HEK293 (cell line): Measurements from ENCODE around the gene HEXIM1.

Experiments used
- CTCF ChIA-PET: fragments of 350-600 bp; formaldehyde crosslinking; extraction: SDS; loops from one replicate; lab custom pipeline; 2021; ENCODE audit warnings: antibody characterized with exemption; lab: Yijun Ruan, JAX
- POLR2A ChIA-PET: fragments of 300-600 bp; formaldehyde crosslinking; extraction: SDS; loops from one replicate; lab custom pipeline; 2020; ENCODE audit warnings: antibody characterized with exemption, inconsistent platforms; lab: Yijun Ruan, JAX
- H3K27ac ChIP-seq: fragments of 200-500 bp; sonication (Bioruptor generic); 2 replicates; pipeline ENCODE4 v1.5.1; 2014; ENCODE audit warnings: low read depth, low read length, control low read depth, inconsistent platforms; ENCODE audit errors: extremely low read depth
- H3K36me3 ChIP-seq, 2 experiments: fragments of 200-500 bp in 1 of 2; sonication (Bioruptor generic) in 1 of 2; 1 replicate in 1 of 2; 2 replicates in 1 of 2; pipeline ENCODE4 v1.5.1; 2014 to 2017; ENCODE audit warnings: inconsistent platforms in 2 of 2, low read length in 2 of 2; ENCODE audit not compliant: control insufficient read depth in 2 of 2, insufficient read depth in 1 of 2
- H3K4me1 ChIP-seq: fragments of 200-500 bp; sonication (Bioruptor generic); 2 replicates; pipeline ENCODE4 v1.5.1; 2014; ENCODE audit warnings: mild to moderate bottlenecking, low read length, inconsistent platforms; ENCODE audit not compliant: control insufficient read depth, insufficient read depth
- H3K4me3 ChIP-seq: 2 replicates; pipeline ENCODE4 v1.5.1; 2011; ENCODE audit warnings: low read depth, mild to moderate bottlenecking, control low read depth, low read length, moderate library complexity
- H3K9me3 ChIP-seq: fragments of 200-500 bp; sonication (Bioruptor generic); 2 replicates; pipeline ENCODE4 v1.5.1; 2014; ENCODE audit warnings: low read depth, low read length, inconsistent platforms; ENCODE audit not compliant: control insufficient read depth, insufficient read depth
- GLI4 ChIP-seq: fragments of 450-650 bp; formaldehyde crosslinking; IDR thresholded peaks from 2 replicates; pipeline ENCODE4 v1.5.1; 2016; ENCODE audit warnings: missing biosample characterization, missing genetic modification characterization
- SP2 ChIP-seq: fragments of 450-650 bp; formaldehyde crosslinking; IDR thresholded peaks from 2 replicates; pipeline ENCODE4 v1.5.1; 2016; ENCODE audit warnings: missing biosample characterization, missing genetic modification characterization
- YY1 ChIP-seq: fragments of 450-650 bp; formaldehyde crosslinking; IDR thresholded peaks from 2 replicates; pipeline ENCODE4 v1.5.1; 2018; ENCODE audit warnings: missing biosample characterization, missing genetic modification characterization
- ZFP3 ChIP-seq: fragments of 450-650 bp; formaldehyde crosslinking; IDR thresholded peaks from 2 replicates; pipeline ENCODE4 v1.5.1; 2016; ENCODE audit warnings: low read depth, missing biosample characterization, missing genetic modification characterization
- ZNF311 ChIP-seq: fragments of 450-650 bp; formaldehyde crosslinking; IDR thresholded peaks from 2 replicates; pipeline ENCODE4 v1.5.1; 2017; ENCODE audit warnings: missing biosample characterization, missing genetic modification characterization, borderline replicate concordance
- ZNF324 ChIP-seq: fragments of 450-650 bp; formaldehyde crosslinking; IDR thresholded peaks from 2 replicates; pipeline ENCODE4 v1.5.1; 2016; ENCODE audit warnings: missing biosample characterization, missing genetic modification characterization
- ZNF394 ChIP-seq: fragments of 450-650 bp; formaldehyde crosslinking; IDR thresholded peaks from 2 replicates; pipeline ENCODE4 v1.5.1; 2016; ENCODE audit warnings: missing biosample characterization, missing genetic modification characterization, mild to moderate bottlenecking, moderate library complexity, borderline replicate concordance
- ZNF423 ChIP-seq: fragments of 450-650 bp; formaldehyde crosslinking; IDR thresholded peaks from 2 replicates; pipeline ENCODE4 v1.5.1; 2016; ENCODE audit warnings: missing biosample characterization, missing genetic modification characterization
- ZNF473 ChIP-seq: fragments of 450-650 bp; formaldehyde crosslinking; IDR thresholded peaks from 2 replicates; pipeline ENCODE4 v1.5.1; 2017; ENCODE audit warnings: missing biosample characterization, missing genetic modification characterization
- ZNF560 ChIP-seq: fragments of 450-650 bp; formaldehyde crosslinking; IDR thresholded peaks from 2 replicates; pipeline ENCODE4 v1.5.1; 2017; ENCODE audit warnings: missing biosample characterization, missing genetic modification characterization, borderline replicate concordance
- ZNF768 ChIP-seq: fragments of 450-650 bp; formaldehyde crosslinking; IDR thresholded peaks from 2 replicates; pipeline ENCODE4 v1.5.1; 2018; ENCODE audit warnings: missing biosample characterization, mild to moderate bottlenecking, missing genetic modification characterization
- ZNF830 ChIP-seq: fragments of 450-650 bp; IDR thresholded peaks from 2 replicates; pipeline ENCODE4 v1.5.0; 2018; ENCODE audit warnings: missing biosample characterization, missing genetic modification characterization, low read depth, mild to moderate bottlenecking, moderate library complexity
- ZSCAN30 ChIP-seq: fragments of 450-650 bp; IDR thresholded peaks from 2 replicates; pipeline ENCODE4 v1.5.1; 2018; ENCODE audit warnings: missing biosample characterization, mild to moderate bottlenecking, missing genetic modification characterization, moderate library complexity
- TF ChIP-seq, protein P1 (sequence below): fragments of 450-650 bp; formaldehyde crosslinking; IDR thresholded peaks from 2 replicates; pipeline ENCODE4 v1.5.0; 2017; ENCODE audit warnings: missing biosample characterization, missing genetic modification characterization, borderline replicate concordance
- TF ChIP-seq, protein P2 (sequence below): fragments of 450-650 bp; formaldehyde crosslinking; IDR thresholded peaks from 2 replicates; pipeline ENCODE4 v1.5.1; 2016; ENCODE audit warnings: missing biosample characterization, missing genetic modification characterization
- TF ChIP-seq, protein P3 (sequence below): fragments of 450-650 bp; formaldehyde crosslinking; IDR thresholded peaks from 2 replicates; pipeline ENCODE4 v1.5.1; 2016; ENCODE audit warnings: missing biosample characterization, missing genetic modification characterization
- TF ChIP-seq, protein P4 (sequence below): fragments of 450-650 bp; formaldehyde crosslinking; IDR thresholded peaks from 2 replicates; pipeline ENCODE4 v1.5.1; 2017; ENCODE audit warnings: missing biosample characterization, missing genetic modification characterization
- TF ChIP-seq, protein P5 (sequence below): fragments of 450-650 bp; formaldehyde crosslinking; IDR thresholded peaks from 2 replicates; pipeline ENCODE4 v1.5.1; 2016; ENCODE audit warnings: missing biosample characterization, missing genetic modification characterization, low read depth

HEXIM1 gene

DNA sequence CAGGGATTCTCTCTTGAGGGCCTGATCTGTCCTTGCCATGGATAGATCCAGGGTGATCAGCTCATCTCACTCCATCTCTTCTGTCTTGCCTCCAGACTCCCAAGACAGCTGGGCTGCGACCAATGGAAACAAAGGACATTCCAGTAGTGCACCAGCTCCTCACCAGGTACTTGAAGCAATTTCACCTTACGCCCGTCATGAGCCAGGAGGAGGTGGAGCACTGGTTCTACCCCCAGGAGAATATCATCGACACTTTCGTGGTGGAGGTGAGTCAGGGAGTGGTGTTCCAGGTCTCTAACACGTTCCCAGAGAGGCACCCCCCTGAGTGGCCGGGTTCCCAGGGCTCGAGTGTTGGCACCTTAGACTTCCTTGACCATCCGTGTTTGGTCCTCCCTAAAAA, 45.4 kb upstream of the HEXIM1 start (continued):
- TF ChIP-seq, protein P1, sequence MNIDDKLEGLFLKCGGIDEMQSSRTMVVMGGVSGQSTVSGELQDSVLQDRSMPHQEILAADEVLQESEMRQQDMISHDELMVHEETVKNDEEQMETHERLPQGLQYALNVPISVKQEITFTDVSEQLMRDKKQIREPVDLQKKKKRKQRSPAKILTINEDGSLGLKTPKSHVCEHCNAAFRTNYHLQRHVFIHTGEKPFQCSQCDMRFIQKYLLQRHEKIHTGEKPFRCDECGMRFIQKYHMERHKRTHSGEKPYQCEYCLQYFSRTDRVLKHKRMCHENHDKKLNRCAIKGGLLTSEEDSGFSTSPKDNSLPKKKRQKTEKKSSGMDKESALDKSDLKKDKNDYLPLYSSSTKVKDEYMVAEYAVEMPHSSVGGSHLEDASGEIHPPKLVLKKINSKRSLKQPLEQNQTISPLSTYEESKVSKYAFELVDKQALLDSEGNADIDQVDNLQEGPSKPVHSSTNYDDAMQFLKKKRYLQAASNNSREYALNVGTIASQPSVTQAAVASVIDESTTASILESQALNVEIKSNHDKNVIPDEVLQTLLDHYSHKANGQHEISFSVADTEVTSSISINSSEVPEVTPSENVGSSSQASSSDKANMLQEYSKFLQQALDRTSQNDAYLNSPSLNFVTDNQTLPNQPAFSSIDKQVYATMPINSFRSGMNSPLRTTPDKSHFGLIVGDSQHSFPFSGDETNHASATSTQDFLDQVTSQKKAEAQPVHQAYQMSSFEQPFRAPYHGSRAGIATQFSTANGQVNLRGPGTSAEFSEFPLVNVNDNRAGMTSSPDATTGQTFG (tag by site-specific recombination) = no peak
- TF ChIP-seq SP2 (tag by site-specific recombination) = no peak

DNA sequence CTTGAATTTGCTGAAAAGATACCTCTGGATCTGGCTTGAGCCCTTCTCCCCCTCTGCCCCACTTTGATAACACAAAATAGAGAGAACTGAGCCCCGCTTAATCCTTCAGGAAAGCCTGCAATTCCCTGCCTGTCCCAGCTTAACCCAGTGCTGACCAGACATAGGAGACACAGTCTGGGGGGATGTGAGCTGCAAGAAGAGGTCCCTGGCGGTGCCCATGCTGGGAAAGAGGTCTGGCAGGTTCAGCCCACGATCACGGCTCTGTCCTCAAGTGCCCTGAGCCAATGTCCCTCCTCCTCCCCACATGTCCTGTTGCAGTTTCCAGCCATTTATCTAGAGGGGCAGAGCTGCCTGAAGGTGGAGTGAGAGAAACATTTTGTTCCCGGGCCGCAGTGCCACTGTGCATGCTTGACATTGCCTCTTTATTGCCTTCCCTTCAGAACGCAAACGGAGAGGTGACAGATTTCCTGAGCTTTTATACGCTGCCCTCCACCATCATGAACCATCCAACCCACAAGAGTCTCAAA, 44.9 kb upstream of the HEXIM1 start:
- Histone ChIP-seq H3K36me3 (peaks cover 43 to 91% of the 10 kb centered on the region in 2 experiments), H3K4me1 (no peaks in the 10 kb centered on the region), H3K27ac (no peak overlapping the region), H3K4me3 (no peak overlapping the region), H3K9me3 (no peaks in the 10 kb centered on the region)
- CTCF ChIA-PET = interaction anchor here (0.5 to 1.5 kb wide), 3 partner anchors 36 to 183 kb away, joined by 3 to 4 read pairs (median 3); no protein-coding TSS in a partner anchor
- TF ChIP-seq ZNF830 (tag by site-specific recombination) (no peak), YY1 (tag by site-specific recombination) (no peak)
- POLR2A ChIA-PET = no interaction called here

DNA sequence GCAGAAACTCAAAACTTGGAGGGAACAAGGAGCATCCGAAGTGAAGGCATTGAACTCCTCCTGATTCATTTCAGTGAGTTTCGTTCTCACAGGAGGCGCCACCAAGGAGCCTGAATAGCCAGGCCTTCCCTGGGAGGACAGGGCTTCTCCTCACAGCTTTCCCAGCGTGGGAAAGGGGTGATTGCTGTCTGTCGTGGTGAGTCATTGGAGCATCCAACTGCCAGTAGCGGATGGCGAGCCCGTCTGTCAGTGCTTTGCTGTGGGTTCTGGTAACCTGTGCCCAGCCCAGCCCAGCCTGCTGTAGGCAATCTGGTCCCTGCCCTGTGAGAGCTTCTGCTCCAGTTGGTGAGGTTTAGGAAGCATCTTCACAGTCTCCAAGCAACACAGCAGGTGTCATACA, 44.2 kb upstream of the HEXIM1 start:
- POLR2A ChIA-PET = no interaction called here
- no peak for TF ChIP-seq ZNF324 (tag by site-specific recombination)
- TF ChIP-seq ZSCAN30 (tag by site-specific recombination) = no peak
- no peak for TF ChIP-seq ZNF423
- no peak for TF ChIP-seq ZNF473 (tag by site-specific recombination)
- TF ChIP-seq, protein P2, sequence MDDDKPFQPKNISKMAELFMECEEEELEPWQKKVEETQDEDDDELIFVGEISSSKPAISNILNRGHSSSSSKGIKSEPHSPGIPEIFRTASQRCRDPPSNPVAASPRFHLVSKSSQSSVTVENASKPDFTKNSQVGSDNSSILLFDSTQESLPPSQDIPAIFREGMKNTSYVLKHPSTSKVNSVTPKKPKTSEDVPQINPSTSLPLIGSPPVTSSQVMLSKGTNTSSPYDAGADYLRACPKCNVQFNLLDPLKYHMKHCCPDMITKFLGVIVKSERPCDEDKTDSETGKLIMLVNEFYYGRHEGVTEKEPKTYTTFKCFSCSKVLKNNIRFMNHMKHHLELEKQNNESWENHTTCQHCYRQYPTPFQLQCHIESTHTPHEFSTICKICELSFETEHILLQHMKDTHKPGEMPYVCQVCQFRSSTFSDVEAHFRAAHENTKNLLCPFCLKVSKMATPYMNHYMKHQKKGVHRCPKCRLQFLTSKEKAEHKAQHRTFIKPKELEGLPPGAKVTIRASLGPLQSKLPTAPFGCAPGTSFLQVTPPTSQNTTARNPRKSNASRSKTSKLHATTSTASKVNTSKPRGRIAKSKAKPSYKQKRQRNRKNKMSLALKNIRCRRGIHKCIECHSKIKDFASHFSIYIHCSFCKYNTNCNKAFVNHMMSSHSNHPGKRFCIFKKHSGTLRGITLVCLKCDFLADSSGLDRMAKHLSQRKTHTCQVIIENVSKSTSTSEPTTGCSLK = no peak
- TF ChIP-seq, protein P3, sequence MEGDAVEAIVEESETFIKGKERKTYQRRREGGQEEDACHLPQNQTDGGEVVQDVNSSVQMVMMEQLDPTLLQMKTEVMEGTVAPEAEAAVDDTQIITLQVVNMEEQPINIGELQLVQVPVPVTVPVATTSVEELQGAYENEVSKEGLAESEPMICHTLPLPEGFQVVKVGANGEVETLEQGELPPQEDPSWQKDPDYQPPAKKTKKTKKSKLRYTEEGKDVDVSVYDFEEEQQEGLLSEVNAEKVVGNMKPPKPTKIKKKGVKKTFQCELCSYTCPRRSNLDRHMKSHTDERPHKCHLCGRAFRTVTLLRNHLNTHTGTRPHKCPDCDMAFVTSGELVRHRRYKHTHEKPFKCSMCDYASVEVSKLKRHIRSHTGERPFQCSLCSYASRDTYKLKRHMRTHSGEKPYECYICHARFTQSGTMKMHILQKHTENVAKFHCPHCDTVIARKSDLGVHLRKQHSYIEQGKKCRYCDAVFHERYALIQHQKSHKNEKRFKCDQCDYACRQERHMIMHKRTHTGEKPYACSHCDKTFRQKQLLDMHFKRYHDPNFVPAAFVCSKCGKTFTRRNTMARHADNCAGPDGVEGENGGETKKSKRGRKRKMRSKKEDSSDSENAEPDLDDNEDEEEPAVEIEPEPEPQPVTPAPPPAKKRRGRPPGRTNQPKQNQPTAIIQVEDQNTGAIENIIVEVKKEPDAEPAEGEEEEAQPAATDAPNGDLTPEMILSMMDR (tag by site-specific recombination) = no peak
- no peak for TF ChIP-seq GLI4 (tag by site-specific recombination)
- TF ChIP-seq ZNF768 (tag by site-specific recombination) = no peak
- no peak for TF ChIP-seq ZNF311 (tag by site-specific recombination)
- TF ChIP-seq ZNF394 (tag by site-specific recombination) = no peak
- TF ChIP-seq ZNF560 (tag by site-specific recombination) = no peak
- TF ChIP-seq ZFP3 = no peak
- TF ChIP-seq, protein P4, sequence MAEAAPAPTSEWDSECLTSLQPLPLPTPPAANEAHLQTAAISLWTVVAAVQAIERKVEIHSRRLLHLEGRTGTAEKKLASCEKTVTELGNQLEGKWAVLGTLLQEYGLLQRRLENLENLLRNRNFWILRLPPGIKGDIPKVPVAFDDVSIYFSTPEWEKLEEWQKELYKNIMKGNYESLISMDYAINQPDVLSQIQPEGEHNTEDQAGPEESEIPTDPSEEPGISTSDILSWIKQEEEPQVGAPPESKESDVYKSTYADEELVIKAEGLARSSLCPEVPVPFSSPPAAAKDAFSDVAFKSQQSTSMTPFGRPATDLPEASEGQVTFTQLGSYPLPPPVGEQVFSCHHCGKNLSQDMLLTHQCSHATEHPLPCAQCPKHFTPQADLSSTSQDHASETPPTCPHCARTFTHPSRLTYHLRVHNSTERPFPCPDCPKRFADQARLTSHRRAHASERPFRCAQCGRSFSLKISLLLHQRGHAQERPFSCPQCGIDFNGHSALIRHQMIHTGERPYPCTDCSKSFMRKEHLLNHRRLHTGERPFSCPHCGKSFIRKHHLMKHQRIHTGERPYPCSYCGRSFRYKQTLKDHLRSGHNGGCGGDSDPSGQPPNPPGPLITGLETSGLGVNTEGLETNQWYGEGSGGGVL = no peak
- TF ChIP-seq, protein P5, sequence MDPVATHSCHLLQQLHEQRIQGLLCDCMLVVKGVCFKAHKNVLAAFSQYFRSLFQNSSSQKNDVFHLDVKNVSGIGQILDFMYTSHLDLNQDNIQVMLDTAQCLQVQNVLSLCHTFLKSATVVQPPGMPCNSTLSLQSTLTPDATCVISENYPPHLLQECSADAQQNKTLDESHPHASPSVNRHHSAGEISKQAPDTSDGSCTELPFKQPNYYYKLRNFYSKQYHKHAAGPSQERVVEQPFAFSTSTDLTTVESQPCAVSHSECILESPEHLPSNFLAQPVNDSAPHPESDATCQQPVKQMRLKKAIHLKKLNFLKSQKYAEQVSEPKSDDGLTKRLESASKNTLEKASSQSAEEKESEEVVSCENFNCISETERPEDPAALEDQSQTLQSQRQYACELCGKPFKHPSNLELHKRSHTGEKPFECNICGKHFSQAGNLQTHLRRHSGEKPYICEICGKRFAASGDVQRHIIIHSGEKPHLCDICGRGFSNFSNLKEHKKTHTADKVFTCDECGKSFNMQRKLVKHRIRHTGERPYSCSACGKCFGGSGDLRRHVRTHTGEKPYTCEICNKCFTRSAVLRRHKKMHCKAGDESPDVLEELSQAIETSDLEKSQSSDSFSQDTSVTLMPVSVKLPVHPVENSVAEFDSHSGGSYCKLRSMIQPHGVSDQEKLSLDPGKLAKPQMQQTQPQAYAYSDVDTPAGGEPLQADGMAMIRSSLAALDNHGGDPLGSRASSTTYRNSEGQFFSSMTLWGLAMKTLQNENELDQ (tag by site-specific recombination) = no peak
- Histone ChIP-seq H3K4me3 (no peak overlapping the region), H3K4me1 (no peaks in the 10 kb centered on the region), H3K9me3 (no peaks in the 10 kb centered on the region), H3K27ac (no peak overlapping the region), H3K36me3 (peaks cover 43 to 91% of the 10 kb centered on the region in 2 experiments)
- CTCF ChIA-PET = interaction anchor here (0.5 kb wide), 1 partner anchor 55 kb away, joined by 4 read pairs; no protein-coding TSS in a partner anchor
